SK-N-SH treated with all-trans-retinoic acid at 6 μM for 48 hours (cell line): ENCODE results near the gene LEP.

Experiments
- ATAC-seq: fragments of 200-7000 bp; cut with Tn5 transposase; 3 replicates; pipeline ENCODE4 v1.9.1; 2020; ENCODE audit warnings: mild to moderate bottlenecking, moderate library complexity
- ARNTL ChIP-seq: fragments of 450-650 bp; formaldehyde crosslinking; IDR thresholded peaks from 2 replicates; pipeline ENCODE4 v1.5.0; 2020; ENCODE audit warnings: low read depth, mild to moderate bottlenecking, moderate library complexity, borderline replicate concordance
- BACH2 ChIP-seq: fragments of 250-450 bp; sonication (Bioruptor Pico); IDR thresholded peaks from 2 replicates; pipeline ENCODE4 v1.9.0; 2021; ENCODE audit warnings: mild to moderate bottlenecking, borderline replicate concordance
- CREB5 ChIP-seq: fragments of 250-450 bp; sonication (Bioruptor Pico); IDR thresholded peaks from 2 replicates; pipeline ENCODE4 v1.5.1; 2020; ENCODE audit warnings: low read depth, mild to moderate bottlenecking, moderate library complexity
- CSDC2 ChIP-seq: fragments of 250-450 bp; sonication (Bioruptor Pico); IDR thresholded peaks from 2 replicates; pipeline ENCODE4 v1.5.0; 2020; ENCODE audit warnings: mild to moderate bottlenecking, moderate library complexity
- CSRNP3 ChIP-seq: fragments of 250-450 bp; sonication (Bioruptor Pico); IDR thresholded peaks from 2 replicates; pipeline ENCODE4 v1.5.1; 2021; ENCODE audit warnings: mild to moderate bottlenecking, moderate library complexity
- ESRRG ChIP-seq: fragments of 250-450 bp; sonication (Bioruptor Pico); IDR thresholded peaks from 2 replicates; pipeline ENCODE4 v1.6.1; 2021; ENCODE audit warnings: mild to moderate bottlenecking
- GLIS3 ChIP-seq: fragments of 250-450 bp; sonication (Bioruptor Pico); IDR thresholded peaks from 2 replicates; pipeline ENCODE4 v1.5.0; 2020; ENCODE audit warnings: mild to moderate bottlenecking, moderate library complexity
- ISL1 ChIP-seq: fragments of 250-450 bp; sonication (Bioruptor Pico); IDR thresholded peaks from 2 replicates; pipeline ENCODE4 v2.1.2; 2022; ENCODE audit warnings: mild to moderate bottlenecking, moderate library complexity
- OSR1 ChIP-seq: fragments of 250-450 bp; sonication (Bioruptor Pico); IDR thresholded peaks from 2 replicates; pipeline ENCODE4 v1.8.0; 2022; ENCODE audit warnings: moderate library complexity, mild to moderate bottlenecking, inconsistent platforms
- PATZ1 ChIP-seq: fragments of 250-450 bp; sonication (Bioruptor Pico); IDR thresholded peaks from 2 replicates; pipeline ENCODE4 v1.8.0; 2020; ENCODE audit warnings: mild to moderate bottlenecking, moderate library complexity, borderline replicate concordance
- PPARA ChIP-seq: fragments of 250-450 bp; sonication (Bioruptor Pico); IDR thresholded peaks from 2 replicates; pipeline ENCODE4 v1.5.0; 2020; ENCODE audit warnings: mild to moderate bottlenecking, borderline replicate concordance
- RARB ChIP-seq: fragments of 250-450 bp; sonication (Bioruptor Pico); IDR thresholded peaks from 2 replicates; pipeline ENCODE4 v1.8.0; 2021; ENCODE audit warnings: mild to moderate bottlenecking, moderate library complexity
- SNAI2 ChIP-seq: fragments of 250-450 bp; sonication (Bioruptor Pico); IDR thresholded peaks from 2 replicates; pipeline ENCODE4 v1.5.0; 2020; ENCODE audit warnings: mild to moderate bottlenecking, moderate library complexity
- TCF4 ChIP-seq: fragments of 250-450 bp; sonication (Bioruptor Pico); IDR thresholded peaks from 2 replicates; pipeline ENCODE4 v1.8.0; 2021; ENCODE audit warnings: mild to moderate bottlenecking, moderate library complexity, borderline replicate concordance
- TOX ChIP-seq: fragments of 250-450 bp; sonication (Bioruptor Pico); IDR thresholded peaks from 2 replicates; pipeline ENCODE4 v1.8.0; 2021; ENCODE audit warnings: mild to moderate bottlenecking, moderate library complexity, borderline replicate concordance
- ZC3H10 ChIP-seq: fragments of 250-450 bp; sonication (Bioruptor Pico); IDR thresholded peaks from 2 replicates; pipeline ENCODE4 v1.5.1; 2021; ENCODE audit warnings: mild to moderate bottlenecking, moderate library complexity
- ZFP30 ChIP-seq: fragments of 450-650 bp; formaldehyde crosslinking; IDR thresholded peaks from 2 replicates; pipeline ENCODE4 v1.5.0; 2022; ENCODE audit warnings: mild to moderate bottlenecking, moderate library complexity
- ZNF565 ChIP-seq: fragments of 450-650 bp; formaldehyde crosslinking; conservative IDR thresholded peaks from 2 replicates; pipeline ENCODE4 v1.5.0; 2020; ENCODE audit warnings: low read depth, mild to moderate bottlenecking, moderate library complexity
- ZNF70 ChIP-seq: fragments of 450-650 bp; formaldehyde crosslinking; IDR thresholded peaks from 2 replicates; pipeline ENCODE4 v1.5.0; 2020; ENCODE audit warnings: mild to moderate bottlenecking, moderate library complexity
- ZNF8 ChIP-seq: fragments of 450-650 bp; formaldehyde crosslinking; IDR thresholded peaks from 2 replicates; pipeline ENCODE4 v1.5.0; 2020; ENCODE audit warnings: mild to moderate bottlenecking, moderate library complexity
- TF ChIP-seq, protein P1 (sequence below): fragments of 250-450 bp; sonication (Bioruptor Pico); IDR thresholded peaks from 2 replicates; pipeline ENCODE4 v1.8.0; 2021; ENCODE audit warnings: low read depth, mild to moderate bottlenecking, moderate library complexity, borderline replicate concordance
- TF ChIP-seq, protein P2 (sequence below): fragments of 250-450 bp; sonication (Bioruptor Pico); IDR thresholded peaks from 2 replicates; pipeline ENCODE4 v1.5.0; 2020; ENCODE audit warnings: mild to moderate bottlenecking, moderate library complexity

Gene LEP

DNA sequence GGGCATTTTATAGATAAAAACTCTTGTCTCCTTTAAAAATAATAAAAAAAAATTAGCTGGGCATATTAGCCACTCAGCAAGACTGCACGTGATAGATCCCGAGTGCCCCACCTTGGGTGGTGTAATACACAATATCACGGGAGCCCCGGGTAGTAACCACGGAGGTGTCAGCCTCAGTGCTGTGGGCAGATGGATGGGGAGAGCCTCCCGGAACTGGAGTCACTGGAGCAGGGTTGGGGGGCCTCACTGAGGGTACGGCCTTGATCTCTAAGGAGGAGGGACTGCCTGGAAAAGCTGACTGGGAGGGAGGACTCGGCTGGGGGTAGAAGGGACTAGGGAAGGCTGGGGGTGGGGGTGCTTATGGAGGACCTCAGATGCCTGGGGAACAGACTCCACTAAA is 12.6 kb downstream of the LEP start:
- no peak for ATAC-seq
- no peak for TF ChIP-seq SNAI2
- TF ChIP-seq ZFP30 = no peak
- no peak for TF ChIP-seq ZNF8 (CRISPR knock-in tag)
- no peak for TF ChIP-seq ZC3H10 (CRISPR knock-in tag)
- no peak for TF ChIP-seq CSDC2 (CRISPR knock-in tag)
- TF ChIP-seq TCF4 (CRISPR knock-in tag) = no peak
- TF ChIP-seq BACH2 (CRISPR knock-in tag) = no peak
- TF ChIP-seq PATZ1 = no peak
- TF ChIP-seq ESRRG (CRISPR knock-in tag) = no peak
- TF ChIP-seq GLIS3 (CRISPR knock-in tag) = no peak
- TF ChIP-seq, all 23 proteins: peak for 0

DNA sequence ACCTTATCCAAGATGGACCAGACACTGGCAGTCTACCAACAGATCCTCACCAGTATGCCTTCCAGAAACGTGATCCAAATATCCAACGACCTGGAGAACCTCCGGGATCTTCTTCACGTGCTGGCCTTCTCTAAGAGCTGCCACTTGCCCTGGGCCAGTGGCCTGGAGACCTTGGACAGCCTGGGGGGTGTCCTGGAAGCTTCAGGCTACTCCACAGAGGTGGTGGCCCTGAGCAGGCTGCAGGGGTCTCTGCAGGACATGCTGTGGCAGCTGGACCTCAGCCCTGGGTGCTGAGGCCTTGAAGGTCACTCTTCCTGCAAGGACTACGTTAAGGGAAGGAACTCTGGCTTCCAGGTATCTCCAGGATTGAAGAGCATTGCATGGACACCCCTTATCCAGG is 13.4 kb downstream of the LEP start:
- ATAC-seq = no peak
- TF ChIP-seq, protein P1, sequence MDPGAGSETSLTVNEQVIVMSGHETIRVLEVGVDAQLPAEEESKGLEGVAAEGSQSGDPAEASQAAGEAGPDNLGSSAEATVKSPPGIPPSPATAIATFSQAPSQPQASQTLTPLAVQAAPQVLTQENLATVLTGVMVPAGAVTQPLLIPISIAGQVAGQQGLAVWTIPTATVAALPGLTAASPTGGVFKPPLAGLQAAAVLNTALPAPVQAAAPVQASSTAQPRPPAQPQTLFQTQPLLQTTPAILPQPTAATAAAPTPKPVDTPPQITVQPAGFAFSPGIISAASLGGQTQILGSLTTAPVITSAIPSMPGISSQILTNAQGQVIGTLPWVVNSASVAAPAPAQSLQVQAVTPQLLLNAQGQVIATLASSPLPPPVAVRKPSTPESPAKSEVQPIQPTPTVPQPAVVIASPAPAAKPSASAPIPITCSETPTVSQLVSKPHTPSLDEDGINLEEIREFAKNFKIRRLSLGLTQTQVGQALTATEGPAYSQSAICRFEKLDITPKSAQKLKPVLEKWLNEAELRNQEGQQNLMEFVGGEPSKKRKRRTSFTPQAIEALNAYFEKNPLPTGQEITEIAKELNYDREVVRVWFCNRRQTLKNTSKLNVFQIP (CRISPR knock-in tag) = no peak
- TF ChIP-seq CSDC2 (CRISPR knock-in tag) (no peak), ESRRG (CRISPR knock-in tag) (no peak), TOX (no peak), ZFP30 (no peak)

DNA sequence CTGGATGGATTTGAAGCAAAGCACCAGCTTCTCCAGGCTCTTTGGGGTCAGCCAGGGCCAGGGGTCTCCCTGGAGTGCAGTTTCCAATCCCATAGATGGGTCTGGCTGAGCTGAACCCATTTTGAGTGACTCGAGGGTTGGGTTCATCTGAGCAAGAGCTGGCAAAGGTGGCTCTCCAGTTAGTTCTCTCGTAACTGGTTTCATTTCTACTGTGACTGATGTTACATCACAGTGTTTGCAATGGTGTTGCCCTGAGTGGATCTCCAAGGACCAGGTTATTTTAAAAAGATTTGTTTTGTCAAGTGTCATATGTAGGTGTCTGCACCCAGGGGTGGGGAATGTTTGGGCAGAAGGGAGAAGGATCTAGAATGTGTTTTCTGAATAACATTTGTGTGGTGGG is 14.2 kb downstream of the LEP start:
- no peak for TF ChIP-seq TOX
- TF ChIP-seq ZC3H10 (CRISPR knock-in tag) = no peak
- no peak for TF ChIP-seq ARNTL (CRISPR knock-in tag)
- TF ChIP-seq SNAI2 = no peak
- no peak for TF ChIP-seq ZNF70 (CRISPR knock-in tag)
- TF ChIP-seq PPARA (CRISPR knock-in tag) = no peak
- TF ChIP-seq ISL1 (CRISPR knock-in tag) = no peak
- TF ChIP-seq ESRRG (CRISPR knock-in tag) = no peak
- no peak for TF ChIP-seq ZNF565 (CRISPR knock-in tag)
- TF ChIP-seq CSDC2 (CRISPR knock-in tag) = no peak
- TF ChIP-seq RARB = no peak
- TF ChIP-seq, protein P2, sequence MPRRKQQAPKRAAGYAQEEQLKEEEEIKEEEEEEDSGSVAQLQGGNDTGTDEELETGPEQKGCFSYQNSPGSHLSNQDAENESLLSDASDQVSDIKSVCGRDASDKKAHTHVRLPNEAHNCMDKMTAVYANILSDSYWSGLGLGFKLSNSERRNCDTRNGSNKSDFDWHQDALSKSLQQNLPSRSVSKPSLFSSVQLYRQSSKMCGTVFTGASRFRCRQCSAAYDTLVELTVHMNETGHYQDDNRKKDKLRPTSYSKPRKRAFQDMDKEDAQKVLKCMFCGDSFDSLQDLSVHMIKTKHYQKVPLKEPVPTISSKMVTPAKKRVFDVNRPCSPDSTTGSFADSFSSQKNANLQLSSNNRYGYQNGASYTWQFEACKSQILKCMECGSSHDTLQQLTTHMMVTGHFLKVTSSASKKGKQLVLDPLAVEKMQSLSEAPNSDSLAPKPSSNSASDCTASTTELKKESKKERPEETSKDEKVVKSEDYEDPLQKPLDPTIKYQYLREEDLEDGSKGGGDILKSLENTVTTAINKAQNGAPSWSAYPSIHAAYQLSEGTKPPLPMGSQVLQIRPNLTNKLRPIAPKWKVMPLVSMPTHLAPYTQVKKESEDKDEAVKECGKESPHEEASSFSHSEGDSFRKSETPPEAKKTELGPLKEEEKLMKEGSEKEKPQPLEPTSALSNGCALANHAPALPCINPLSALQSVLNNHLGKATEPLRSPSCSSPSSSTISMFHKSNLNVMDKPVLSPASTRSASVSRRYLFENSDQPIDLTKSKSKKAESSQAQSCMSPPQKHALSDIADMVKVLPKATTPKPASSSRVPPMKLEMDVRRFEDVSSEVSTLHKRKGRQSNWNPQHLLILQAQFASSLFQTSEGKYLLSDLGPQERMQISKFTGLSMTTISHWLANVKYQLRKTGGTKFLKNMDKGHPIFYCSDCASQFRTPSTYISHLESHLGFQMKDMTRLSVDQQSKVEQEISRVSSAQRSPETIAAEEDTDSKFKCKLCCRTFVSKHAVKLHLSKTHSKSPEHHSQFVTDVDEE = no peak
- TF ChIP-seq, protein P1 (CRISPR knock-in tag) = no peak
- no peak for TF ChIP-seq CSRNP3
- ATAC-seq = no peak

GRCh38 chr7:128257458-128257857 is 16.4 kb downstream of the LEP start:
- no peak for ATAC-seq
- no peak for TF ChIP-seq ZC3H10 (CRISPR knock-in tag)
- TF ChIP-seq ZFP30 = no peak
- no peak for TF ChIP-seq ZNF8 (CRISPR knock-in tag)
- no peak for TF ChIP-seq OSR1 (CRISPR knock-in tag)
- TF ChIP-seq ARNTL (CRISPR knock-in tag) = no peak
- no peak for TF ChIP-seq CSDC2 (CRISPR knock-in tag)
- no peak for TF ChIP-seq SNAI2
- TF ChIP-seq CREB5 = no peak
